Limb (tissue), 2 donors: ENCODE results near the gene ZNF672.
"Not testable (repeated sequence)": the region's sequence is repeated elsewhere in the genome, so short reads cannot be mapped to it uniquely, and the experiment has no call there.

ENCODE experiments used
- DNase-seq, 2 donors: peaks; one replicate each; pipeline ENCODE4 v3.0.0-alpha.2; 2016; ENCODE audit errors: extremely low spot score in 2 of 2

The ZNF672 gene

DNA sequence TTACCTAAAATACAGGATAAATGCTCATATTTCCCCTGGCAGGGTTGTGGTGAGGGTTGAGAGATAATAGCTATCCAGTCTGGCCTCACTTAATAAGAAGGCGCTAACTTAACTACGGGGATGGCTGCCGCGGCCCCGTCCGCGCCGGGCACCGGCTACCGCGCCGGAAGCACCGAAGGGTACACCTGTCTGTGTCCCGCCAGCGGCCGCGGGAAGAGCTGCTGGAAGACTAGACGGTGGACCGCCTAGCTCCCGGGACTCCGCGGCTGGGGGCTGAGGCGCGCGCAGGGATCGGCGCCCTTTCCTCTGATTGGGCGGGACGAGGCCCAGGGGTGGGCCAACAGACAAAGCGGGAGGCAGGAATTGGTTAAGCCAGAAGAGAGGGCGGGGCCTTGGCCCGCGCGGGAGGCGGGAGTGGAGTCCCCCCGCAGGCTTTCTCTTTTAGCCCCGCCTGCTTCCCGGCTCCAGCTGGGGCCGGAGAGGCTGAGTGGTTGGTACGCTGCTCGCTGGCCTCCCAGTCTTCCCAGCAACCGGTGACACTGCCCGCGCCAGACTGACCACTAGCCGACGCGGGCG lies at the start of gene ZNF672:
Gene ZNF672 (plus strand): TSS at position 444 of the 576 bp plus-strand sequence. CDS start 9,051 bp downstream, outside the sequence.
- DNase-seq = peak; percentile 97

- DNase-seq = no peak
Measured at GRCh38 chr1:248788327-248788726, 49.7 kb upstream of the ZNF672 start.

- not testable (repeated sequence) for DNase-seq
Measured at GRCh38 chr1:248789337-248789736, 48.7 kb upstream of the ZNF672 start.

DNA sequence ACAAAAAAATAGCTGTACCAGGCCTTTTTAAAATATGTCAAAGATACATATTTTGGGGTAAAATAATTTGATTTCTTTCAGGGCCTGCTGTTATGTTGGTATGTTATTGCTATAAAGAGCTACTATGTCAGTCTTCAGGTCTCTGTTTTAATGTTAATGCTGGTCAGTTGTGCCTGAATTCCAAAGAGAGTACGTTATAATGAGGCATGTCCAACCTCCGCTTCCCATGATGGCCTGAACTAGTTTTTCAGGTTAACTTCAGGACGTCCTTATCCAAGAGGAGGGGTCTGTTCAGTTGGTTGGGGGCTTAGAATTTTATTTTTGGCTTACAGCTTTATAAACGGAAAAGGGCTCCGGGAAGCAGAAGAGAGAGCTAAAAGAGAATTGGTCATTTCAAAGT lies 47.6 kb upstream of the ZNF672 start:
- no peak for DNase-seq

GRCh38 chr1:248791010-248791409 lies 47.0 kb upstream of the ZNF672 start:
- no peak for DNase-seq

- no peak for DNase-seq
Measured at GRCh38 chr1:248792342-248792741, 45.7 kb upstream of the ZNF672 start.

GRCh38 chr1:248793592-248793991 lies 44.4 kb upstream of the ZNF672 start:
- DNase-seq = no peak

GRCh38 chr1:248794663-248795062 lies 43.4 kb upstream of the ZNF672 start:
- not testable (repeated sequence) for DNase-seq

- DNase-seq = no peak
Measured at GRCh38 chr1:248798791-248799190, 39.2 kb upstream of the ZNF672 start.

DNA sequence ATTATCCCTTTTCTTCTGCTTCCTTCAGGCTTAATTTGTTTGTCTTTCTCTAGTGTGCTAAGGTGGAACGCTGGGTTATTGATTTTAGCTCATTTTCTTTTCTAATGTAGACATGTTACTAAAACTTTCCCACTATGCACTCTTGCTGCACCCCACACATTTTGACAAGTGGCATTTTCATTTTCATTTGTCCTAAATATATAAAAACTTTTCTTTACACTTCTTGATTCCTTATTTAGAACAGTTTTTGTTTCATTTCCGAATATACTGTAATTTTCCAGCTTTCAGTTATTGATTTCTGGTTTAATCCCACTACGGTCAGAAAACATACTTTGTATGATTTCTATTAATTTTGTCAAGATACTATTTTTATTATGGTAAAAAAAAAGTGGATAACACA lies 37.6 kb upstream of the ZNF672 start:
- no peak for DNase-seq

DNA sequence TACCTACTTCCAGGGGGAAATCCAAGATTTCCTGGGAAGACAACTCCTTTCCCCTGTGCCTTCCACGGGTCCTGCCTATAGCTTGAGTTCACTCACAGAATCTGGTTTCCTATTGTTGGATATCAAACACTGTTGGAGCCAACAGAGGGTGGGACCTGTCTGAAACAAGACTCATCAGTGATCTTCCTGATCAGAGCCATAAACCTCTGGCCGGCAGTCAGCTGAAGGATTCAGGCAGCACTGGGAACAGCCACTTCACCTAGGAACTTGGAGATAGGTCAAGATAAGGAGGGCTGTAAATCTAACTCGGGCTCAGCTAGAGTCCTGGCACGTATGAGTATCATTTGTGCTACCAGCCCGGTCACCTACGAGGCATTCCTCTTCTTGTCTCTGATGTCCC lies 35.6 kb upstream of the ZNF672 start:
- DNase-seq = no peak

DNA sequence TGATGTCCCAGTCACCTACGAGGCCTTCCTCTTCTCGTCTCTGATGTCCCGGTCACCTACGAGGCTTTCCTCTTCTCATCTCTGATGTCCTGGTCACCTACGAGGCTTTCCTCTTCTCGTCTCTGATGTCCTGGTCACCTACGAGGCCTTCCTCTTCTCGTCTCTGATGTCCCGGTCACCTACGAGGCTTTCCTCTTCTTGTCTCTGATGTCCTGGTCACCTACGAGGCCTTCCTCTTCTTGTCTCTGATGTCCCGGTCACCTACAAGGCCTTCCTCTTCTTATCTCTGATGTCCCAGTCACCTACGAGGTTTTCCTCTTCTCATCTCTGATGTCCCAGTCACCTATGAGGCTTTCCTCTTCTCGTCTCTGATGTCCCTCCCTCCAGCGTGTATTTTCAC lies 34.5 kb upstream of the ZNF672 start:
- DNase-seq = not testable (repeated sequence)

DNA sequence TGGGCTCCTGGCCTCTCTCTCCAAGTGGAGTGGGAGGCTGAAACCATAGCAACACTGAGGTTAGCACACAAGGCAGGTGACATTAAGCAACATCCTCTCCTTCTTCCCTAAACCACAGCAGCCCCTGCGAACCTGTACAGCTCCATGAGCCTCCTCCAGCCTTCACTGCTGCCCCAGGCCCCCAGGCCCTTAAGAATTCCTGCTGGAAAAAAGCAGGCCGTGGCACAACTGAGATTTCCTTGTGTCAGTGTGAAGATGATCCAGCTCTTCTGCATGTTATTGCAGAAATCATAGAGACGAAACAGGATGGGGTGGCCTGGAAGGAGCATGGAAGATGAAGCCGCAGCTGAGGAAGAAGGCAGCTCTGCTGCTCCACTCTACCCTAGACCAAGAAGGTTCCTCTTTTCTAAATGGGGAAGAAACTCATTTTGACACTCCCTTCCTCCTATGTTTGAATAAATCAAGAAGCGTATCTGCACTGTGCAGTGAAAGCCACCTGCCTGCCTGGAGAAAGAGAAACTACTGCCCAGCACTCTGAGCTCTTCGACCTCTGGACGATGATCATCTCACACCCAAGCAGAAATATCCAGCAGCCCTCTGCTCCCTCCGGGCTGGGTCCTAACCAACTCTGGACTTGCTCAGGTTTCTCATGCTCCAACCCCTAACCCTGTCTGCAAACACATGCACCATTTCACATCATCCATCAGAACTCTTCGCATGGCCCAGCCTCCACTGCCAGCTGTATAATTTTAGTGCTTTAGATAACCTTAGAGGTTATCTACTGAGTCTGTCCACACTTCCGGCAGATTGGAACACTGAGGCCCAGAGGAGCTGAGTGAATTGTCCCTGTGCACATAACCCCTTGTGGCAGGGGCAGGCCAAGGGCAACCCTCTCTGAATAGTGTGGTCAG lies 33.0 kb upstream of the ZNF672 start:
- DNase-seq = no peak

DNA sequence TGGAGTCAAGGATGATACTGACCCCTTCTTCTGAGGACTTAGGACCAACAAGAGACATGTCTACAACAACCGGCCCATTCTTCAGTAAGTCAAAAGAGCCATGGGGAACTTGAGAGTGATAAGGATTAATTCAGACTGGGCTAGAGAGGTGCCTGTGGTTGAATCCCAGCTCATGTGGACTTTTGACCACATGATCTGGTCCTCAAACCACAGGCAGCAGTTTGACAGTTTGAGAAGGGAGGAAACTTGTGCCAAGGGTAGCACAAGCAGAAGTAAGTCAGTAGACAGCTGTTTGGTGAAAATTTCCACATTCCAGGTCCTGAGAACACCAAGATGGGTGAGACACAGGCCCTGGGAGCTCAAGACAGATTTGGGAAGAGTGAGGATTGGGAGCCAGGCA lies 32.1 kb upstream of the ZNF672 start:
- DNase-seq = no peak

GRCh38 chr1:248807067-248807737 lies 30.8 kb upstream of the ZNF672 start:
- peak in 1 of 2 donors; percentile 47 for DNase-seq

GRCh38 chr1:248808876-248809275 lies 29.1 kb upstream of the ZNF672 start:
- no peak for DNase-seq

- no peak for DNase-seq
Measured at GRCh38 chr1:248810000-248810726, 27.9 kb upstream of the ZNF672 start.

- no peak for DNase-seq
Measured at GRCh38 chr1:248810727-248811513, 27.1 kb upstream of the ZNF672 start.

GRCh38 chr1:248811514-248812490 lies 26.2 kb upstream of the ZNF672 start:
- DNase-seq = no peak
